HepG2 (cell line): ENCODE results near the gene LRRFIP2.

ENCODE experiments used
- PATZ1 ChIP-seq: sonication (generic); formaldehyde crosslinking; IDR thresholded peaks from 2 replicates; pipeline ENCODE4 v1.4.0; 2020; ENCODE audit warnings: missing genetic modification reagents
- POLR2A ChIP-seq, 2 experiments: IDR thresholded peaks; 2 replicates each; pipeline ENCODE4 v1.6.1; 2011; ENCODE audit warnings: low read depth in 2 of 2, low read length in 2 of 2, mild to moderate bottlenecking in 1 of 2, moderate library complexity in 1 of 2; ENCODE audit not compliant: insufficient read depth in 1 of 2
- RAD21 ChIP-seq: fragments of 450-650 bp; formaldehyde crosslinking; IDR thresholded peaks from 2 replicates; pipeline ENCODE4 v1.5.0; 2020; ENCODE audit warnings: mild to moderate bottlenecking
- TP53 ChIP-seq: sonication (generic); formaldehyde crosslinking; conservative IDR thresholded peaks from 2 replicates; pipeline ENCODE4 v1.4.0; 2020; ENCODE audit warnings: missing genetic modification reagents
- YY1 ChIP-seq: IDR thresholded peaks from 2 replicates; pipeline ENCODE4 v1.6.1; 2011; ENCODE audit warnings: low read length, low read depth, moderate library complexity, mild to moderate bottlenecking; ENCODE audit not compliant: insufficient read depth, insufficient replicate concordance
- ZBTB21 ChIP-seq: sonication (generic); formaldehyde crosslinking; IDR thresholded peaks from 2 replicates; pipeline ENCODE4 v1.4.0; 2020; ENCODE audit warnings: missing genetic modification reagents
- TF ChIP-seq, protein P1 (sequence below): sonication (generic); formaldehyde crosslinking; IDR thresholded peaks from 2 replicates; pipeline ENCODE4 v1.4.0; 2020; ENCODE audit warnings: mild to moderate bottlenecking, low read depth, missing genetic modification reagents
- TF ChIP-seq, protein P2 (sequence below): sonication (generic); formaldehyde crosslinking; IDR thresholded peaks from 2 replicates; pipeline ENCODE4 v1.4.0; 2020; ENCODE audit warnings: missing genetic modification reagents
- TF ChIP-seq, protein P3 (sequence below), 2 experiments: IDR thresholded peaks; 2 replicates each; pipeline ENCODE4 v1.6.1; 2011 to 2012; ENCODE audit warnings: low read length in 2 of 2, borderline replicate concordance in 1 of 2, low read depth in 1 of 2, mild to moderate bottlenecking in 1 of 2, moderate library complexity in 1 of 2
- TF ChIP-seq, protein P4 (sequence below): fragments of 450-650 bp; IDR thresholded peaks from 2 replicates; pipeline ENCODE4 v1.6.1; 2017; ENCODE audit warnings: mild to moderate bottlenecking

- TF ChIP-seq TP53 (CRISPR knock-in tag) (no peak), ZBTB21 (CRISPR knock-in tag) (no peak), POLR2A (IDR thresholded peaks at IDR 0.05; ENCODE audit: insufficient read depth in 1 of 2, low read depth in 2 of 2, low read length in 2 of 2) (no peak), RAD21 (CRISPR knock-in tag) (no peak), YY1 (no peak), PATZ1 (CRISPR knock-in tag) (no peak)
- TF ChIP-seq, protein P1, sequence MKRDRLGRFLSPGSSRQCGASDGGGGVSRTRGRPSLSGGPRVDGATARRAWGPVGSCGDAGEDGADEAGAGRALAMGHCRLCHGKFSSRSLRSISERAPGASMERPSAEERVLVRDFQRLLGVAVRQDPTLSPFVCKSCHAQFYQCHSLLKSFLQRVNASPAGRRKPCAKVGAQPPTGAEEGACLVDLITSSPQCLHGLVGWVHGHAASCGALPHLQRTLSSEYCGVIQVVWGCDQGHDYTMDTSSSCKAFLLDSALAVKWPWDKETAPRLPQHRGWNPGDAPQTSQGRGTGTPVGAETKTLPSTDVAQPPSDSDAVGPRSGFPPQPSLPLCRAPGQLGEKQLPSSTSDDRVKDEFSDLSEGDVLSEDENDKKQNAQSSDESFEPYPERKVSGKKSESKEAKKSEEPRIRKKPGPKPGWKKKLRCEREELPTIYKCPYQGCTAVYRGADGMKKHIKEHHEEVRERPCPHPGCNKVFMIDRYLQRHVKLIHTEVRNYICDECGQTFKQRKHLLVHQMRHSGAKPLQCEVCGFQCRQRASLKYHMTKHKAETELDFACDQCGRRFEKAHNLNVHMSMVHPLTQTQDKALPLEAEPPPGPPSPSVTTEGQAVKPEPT (CRISPR knock-in tag) = no peak
- TF ChIP-seq, protein P2, sequence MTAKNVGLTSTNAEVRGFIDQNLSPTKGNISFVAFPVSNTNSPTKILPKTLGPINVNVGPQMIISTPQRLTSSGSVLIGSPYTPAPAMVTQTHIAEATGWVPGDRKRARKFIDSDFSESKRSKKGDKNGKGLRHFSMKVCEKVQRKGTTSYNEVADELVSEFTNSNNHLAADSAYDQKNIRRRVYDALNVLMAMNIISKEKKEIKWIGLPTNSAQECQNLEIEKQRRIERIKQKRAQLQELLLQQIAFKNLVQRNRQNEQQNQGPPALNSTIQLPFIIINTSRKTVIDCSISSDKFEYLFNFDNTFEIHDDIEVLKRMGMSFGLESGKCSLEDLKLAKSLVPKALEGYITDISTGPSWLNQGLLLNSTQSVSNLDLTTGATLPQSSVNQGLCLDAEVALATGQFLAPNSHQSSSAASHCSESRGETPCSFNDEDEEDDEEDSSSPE = no peak
- TF ChIP-seq, protein P3, sequence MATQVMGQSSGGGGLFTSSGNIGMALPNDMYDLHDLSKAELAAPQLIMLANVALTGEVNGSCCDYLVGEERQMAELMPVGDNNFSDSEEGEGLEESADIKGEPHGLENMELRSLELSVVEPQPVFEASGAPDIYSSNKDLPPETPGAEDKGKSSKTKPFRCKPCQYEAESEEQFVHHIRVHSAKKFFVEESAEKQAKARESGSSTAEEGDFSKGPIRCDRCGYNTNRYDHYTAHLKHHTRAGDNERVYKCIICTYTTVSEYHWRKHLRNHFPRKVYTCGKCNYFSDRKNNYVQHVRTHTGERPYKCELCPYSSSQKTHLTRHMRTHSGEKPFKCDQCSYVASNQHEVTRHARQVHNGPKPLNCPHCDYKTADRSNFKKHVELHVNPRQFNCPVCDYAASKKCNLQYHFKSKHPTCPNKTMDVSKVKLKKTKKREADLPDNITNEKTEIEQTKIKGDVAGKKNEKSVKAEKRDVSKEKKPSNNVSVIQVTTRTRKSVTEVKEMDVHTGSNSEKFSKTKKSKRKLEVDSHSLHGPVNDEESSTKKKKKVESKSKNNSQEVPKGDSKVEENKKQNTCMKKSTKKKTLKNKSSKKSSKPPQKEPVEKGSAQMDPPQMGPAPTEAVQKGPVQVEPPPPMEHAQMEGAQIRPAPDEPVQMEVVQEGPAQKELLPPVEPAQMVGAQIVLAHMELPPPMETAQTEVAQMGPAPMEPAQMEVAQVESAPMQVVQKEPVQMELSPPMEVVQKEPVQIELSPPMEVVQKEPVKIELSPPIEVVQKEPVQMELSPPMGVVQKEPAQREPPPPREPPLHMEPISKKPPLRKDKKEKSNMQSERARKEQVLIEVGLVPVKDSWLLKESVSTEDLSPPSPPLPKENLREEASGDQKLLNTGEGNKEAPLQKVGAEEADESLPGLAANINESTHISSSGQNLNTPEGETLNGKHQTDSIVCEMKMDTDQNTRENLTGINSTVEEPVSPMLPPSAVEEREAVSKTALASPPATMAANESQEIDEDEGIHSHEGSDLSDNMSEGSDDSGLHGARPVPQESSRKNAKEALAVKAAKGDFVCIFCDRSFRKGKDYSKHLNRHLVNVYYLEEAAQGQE (IDR thresholded peaks at IDR 0.05; ENCODE audit: borderline replicate concordance in 1 of 2, low read depth in 1 of 2, low read length in 2 of 2) = no peak
- TF ChIP-seq, protein P4, sequence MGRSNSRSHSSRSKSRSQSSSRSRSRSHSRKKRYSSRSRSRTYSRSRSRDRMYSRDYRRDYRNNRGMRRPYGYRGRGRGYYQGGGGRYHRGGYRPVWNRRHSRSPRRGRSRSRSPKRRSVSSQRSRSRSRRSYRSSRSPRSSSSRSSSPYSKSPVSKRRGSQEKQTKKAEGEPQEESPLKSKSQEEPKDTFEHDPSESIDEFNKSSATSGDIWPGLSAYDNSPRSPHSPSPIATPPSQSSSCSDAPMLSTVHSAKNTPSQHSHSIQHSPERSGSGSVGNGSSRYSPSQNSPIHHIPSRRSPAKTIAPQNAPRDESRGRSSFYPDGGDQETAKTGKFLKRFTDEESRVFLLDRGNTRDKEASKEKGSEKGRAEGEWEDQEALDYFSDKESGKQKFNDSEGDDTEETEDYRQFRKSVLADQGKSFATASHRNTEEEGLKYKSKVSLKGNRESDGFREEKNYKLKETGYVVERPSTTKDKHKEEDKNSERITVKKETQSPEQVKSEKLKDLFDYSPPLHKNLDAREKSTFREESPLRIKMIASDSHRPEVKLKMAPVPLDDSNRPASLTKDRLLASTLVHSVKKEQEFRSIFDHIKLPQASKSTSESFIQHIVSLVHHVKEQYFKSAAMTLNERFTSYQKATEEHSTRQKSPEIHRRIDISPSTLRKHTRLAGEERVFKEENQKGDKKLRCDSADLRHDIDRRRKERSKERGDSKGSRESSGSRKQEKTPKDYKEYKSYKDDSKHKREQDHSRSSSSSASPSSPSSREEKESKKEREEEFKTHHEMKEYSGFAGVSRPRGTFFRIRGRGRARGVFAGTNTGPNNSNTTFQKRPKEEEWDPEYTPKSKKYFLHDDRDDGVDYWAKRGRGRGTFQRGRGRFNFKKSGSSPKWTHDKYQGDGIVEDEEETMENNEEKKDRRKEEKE = no peak
Observed at GRCh38 chr3:37096288-37096687, 78.1 kb downstream of the LRRFIP2 start.
